Nephron (organoid): ENCODE results near the gene RAB12.

Source experiments
- H3K27ac Mint-ChIP-seq, 3 experiments: 2 replicates each; pipeline ENCODE4 v1.8.0; 2020; ENCODE audit warnings: mixed read lengths in 3 of 3, mild to moderate bottlenecking in 2 of 3, moderate library complexity in 1 of 3
- H3K27me3 Mint-ChIP-seq: 2 replicates; pipeline ENCODE4 v1.8.0; 2021; ENCODE audit warnings: low read depth, mild to moderate bottlenecking, moderate library complexity, mixed read lengths
- H3K36me3 Mint-ChIP-seq: 2 replicates; pipeline ENCODE4 v1.8.0; 2020; ENCODE audit warnings: low read depth, mixed read lengths
- H3K4me1 Mint-ChIP-seq: 2 replicates; pipeline ENCODE4 v1.8.0; 2020; ENCODE audit warnings: mixed read lengths
- H3K4me3 Mint-ChIP-seq, 3 experiments: 2 replicates each; pipeline ENCODE4 v1.8.0; 2020; ENCODE audit warnings: mild to moderate bottlenecking in 3 of 3, mixed read lengths in 3 of 3, moderate library complexity in 2 of 3
- H3K9me3 Mint-ChIP-seq: 2 replicates; pipeline ENCODE4 v1.8.0; 2020; ENCODE audit warnings: mixed read lengths
- CTCF ChIP-seq, 3 experiments: fragments of 200-600 bp; sonication (generic); IDR thresholded peaks; one replicate each; pipeline ENCODE4 v1.5.0; 2021; ENCODE audit warnings: antibody characterized with exemption in 3 of 3; ENCODE audit not compliant: unreplicated experiment in 3 of 3

The RAB12 gene

GRCh38 chr18:8673256-8674209, 64.3 kb downstream of the RAB12 start:
- no peaks in the 10 kb centered on the region for H3K4me1 Mint-ChIP-seq
- no peak overlapping the region for H3K4me3 Mint-ChIP-seq
- H3K27ac Mint-ChIP-seq = no peak overlapping the region
- no peaks in the 10 kb centered on the region for H3K27me3 Mint-ChIP-seq
- no peak for TF ChIP-seq CTCF (IDR thresholded peaks at IDR 0.05; ENCODE audit: unreplicated experiment in 3 of 3)
- H3K9me3 Mint-ChIP-seq = no peaks in the 10 kb centered on the region
- H3K36me3 Mint-ChIP-seq = no peaks in the 10 kb centered on the region

DNA sequence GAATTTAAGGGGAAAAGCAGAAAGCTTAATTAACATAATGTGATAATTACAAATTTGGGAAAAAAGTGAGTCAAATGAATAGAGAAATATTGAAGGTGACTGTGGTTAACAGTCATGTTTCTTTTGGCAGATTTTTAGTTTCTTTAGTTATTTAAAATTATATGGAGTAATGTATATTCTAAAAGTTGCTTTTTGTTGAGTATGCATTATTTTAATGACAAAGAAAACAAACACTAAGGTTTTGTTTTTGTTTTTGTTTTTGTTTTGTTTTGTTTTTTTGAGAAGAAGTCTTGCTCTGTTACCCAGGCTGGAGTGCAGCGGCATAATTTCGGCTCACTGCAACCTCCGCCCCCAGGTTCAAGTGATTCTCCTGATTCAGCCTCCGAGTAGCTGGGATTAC, 65.8 kb downstream of the RAB12 start:
- no peaks in the 10 kb centered on the region for H3K4me1 Mint-ChIP-seq
- H3K4me3 Mint-ChIP-seq = no peak overlapping the region
- no peaks in the 10 kb centered on the region for H3K9me3 Mint-ChIP-seq
- no peak overlapping the region for H3K27ac Mint-ChIP-seq
- no peaks in the 10 kb centered on the region for H3K36me3 Mint-ChIP-seq
- no peak for TF ChIP-seq CTCF (IDR thresholded peaks at IDR 0.05; ENCODE audit: unreplicated experiment in 3 of 3)
- no peaks in the 10 kb centered on the region for H3K27me3 Mint-ChIP-seq

- H3K27ac Mint-ChIP-seq = no peak overlapping the region
- peaks cover 7% of the 10 kb centered on the region for H3K4me1 Mint-ChIP-seq
- no peak overlapping the region for H3K4me3 Mint-ChIP-seq
- TF ChIP-seq CTCF (IDR thresholded peaks at IDR 0.05; ENCODE audit: unreplicated experiment in 3 of 3) = no peak
- no peaks in the 10 kb centered on the region for H3K9me3 Mint-ChIP-seq
- H3K27me3 Mint-ChIP-seq = peaks cover 12% of the 10 kb centered on the region
- H3K36me3 Mint-ChIP-seq = no peaks in the 10 kb centered on the region
Observed at GRCh38 chr18:8681196-8681595, 72.0 kb downstream of the RAB12 start.

- no peak for TF ChIP-seq CTCF (IDR thresholded peaks at IDR 0.05; ENCODE audit: unreplicated experiment in 3 of 3)
- Mint-ChIP-seq H3K4me3 (no peak overlapping the region), H3K27ac (no peak overlapping the region), H3K4me1 (peaks cover 7% of the 10 kb centered on the region), H3K27me3 (peaks cover 12% of the 10 kb centered on the region), H3K36me3 (no peaks in the 10 kb centered on the region), H3K9me3 (no peaks in the 10 kb centered on the region)
Observed at GRCh38 chr18:8684577-8684976, 75.3 kb downstream of the RAB12 start.

DNA sequence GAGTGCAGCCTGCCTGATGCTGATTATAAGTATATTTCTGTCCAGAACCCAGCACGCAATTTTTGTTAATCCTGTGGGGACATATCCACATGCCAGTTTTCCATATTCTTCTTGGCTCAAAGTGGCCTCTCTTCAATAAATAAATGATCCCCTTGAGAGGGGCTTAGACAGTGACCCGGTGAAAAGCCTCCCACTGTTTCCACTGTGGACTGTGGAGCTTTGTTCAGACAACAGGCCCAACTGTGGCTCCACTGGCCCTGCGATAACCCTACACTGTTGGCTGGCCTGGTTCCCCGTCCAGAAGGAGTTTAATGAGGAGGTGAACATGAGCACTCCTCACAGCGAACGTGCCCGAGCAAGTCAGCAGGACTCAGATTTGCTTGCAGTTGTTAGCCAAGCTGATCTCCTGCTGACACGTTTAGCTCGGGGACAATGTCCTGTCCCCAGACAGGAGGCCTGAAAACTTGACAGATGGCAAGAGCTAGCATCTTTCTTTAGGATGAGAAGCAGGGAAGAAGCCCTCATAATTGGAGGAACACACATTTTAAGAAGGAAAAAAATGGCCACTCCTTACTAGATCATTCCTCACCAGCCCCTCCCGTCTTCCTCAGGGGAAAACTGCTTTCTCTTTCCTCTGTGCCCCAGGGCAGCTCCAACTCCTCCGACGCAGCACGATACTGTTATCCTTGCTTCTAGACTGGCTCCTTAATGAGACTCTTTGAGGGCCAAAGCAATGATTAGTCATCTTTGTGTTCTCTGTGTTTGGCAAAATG, 76.1 kb downstream of the RAB12 start:
- Mint-ChIP-seq H3K27me3 (peaks cover 12% of the 10 kb centered on the region), H3K36me3 (no peaks in the 10 kb centered on the region), H3K27ac (no peak overlapping the region), H3K9me3 (no peaks in the 10 kb centered on the region), H3K4me1 (peaks cover 7% of the 10 kb centered on the region), H3K4me3 (no peak overlapping the region)
- TF ChIP-seq CTCF (IDR thresholded peaks at IDR 0.05; ENCODE audit: unreplicated experiment in 3 of 3) = no peak
